ENCODE data around the gene CDT1.

CDT1 gene

GRCh38 chr16:88842308-88842756 is 38.7 kb downstream of the CDT1 start:
- no peak for TF ChIP-seq CTCF (IDR thresholded peaks at IDR 0.05; ENCODE audit: borderline replicate concordance, control extremely low read depth, extremely low read depth, insufficient read depth, missing control alignments)
- in situ Hi-C loops (cut with MboI; ENCODE audit: low sequenced_read_pairs, unreplicated experiment): no loop called here

GRCh38 chr16:88842806-88843205 is 39.2 kb downstream of the CDT1 start:
- in situ Hi-C loops (cut with MboI; ENCODE audit: low sequenced_read_pairs, unreplicated experiment): no loop called here
- DNase-seq (ENCODE audit: low spot score): no peak
- no peak for TF ChIP-seq CTCF (IDR thresholded peaks at IDR 0.05; ENCODE audit: borderline replicate concordance, control extremely low read depth, extremely low read depth, insufficient read depth, missing control alignments)

More at GRCh38 chr16:88842308-88842756, 38.7 kb downstream of the CDT1 start:
- no peak for DNase-seq (ENCODE audit: low spot score)

DNA sequence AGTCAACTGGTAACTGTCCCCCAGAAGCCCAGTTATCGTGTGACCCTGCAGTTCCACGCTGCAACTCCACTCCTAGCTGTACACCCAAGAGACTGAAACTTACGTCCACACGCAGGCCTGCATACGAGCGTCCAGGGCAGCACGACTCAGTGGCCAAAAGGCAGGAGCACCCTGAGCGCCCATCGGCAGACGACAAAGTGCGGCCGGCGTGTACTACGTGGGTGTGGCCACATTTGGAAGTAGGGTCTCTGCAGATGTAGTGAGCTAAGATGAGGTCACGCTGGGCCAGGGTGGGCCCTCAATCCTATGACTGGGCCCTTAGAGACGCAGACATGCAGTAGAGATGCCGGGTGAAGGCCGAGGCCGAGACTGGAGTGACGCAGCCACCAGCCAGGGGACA is 39.7 kb downstream of the CDT1 start:
- no peak for DNase-seq (ENCODE audit: low spot score)
- no peak for TF ChIP-seq CTCF (IDR thresholded peaks at IDR 0.05; ENCODE audit: borderline replicate concordance, control extremely low read depth, extremely low read depth, insufficient read depth, missing control alignments)
- in situ Hi-C loops (cut with MboI; ENCODE audit: low sequenced_read_pairs, unreplicated experiment): no loop called here

- TF ChIP-seq CTCF (IDR thresholded peaks at IDR 0.05; ENCODE audit: borderline replicate concordance, control extremely low read depth, extremely low read depth, insufficient read depth, missing control alignments): no peak
- DNase-seq (ENCODE audit: low spot score): no peak
- in situ Hi-C loops (cut with MboI; ENCODE audit: low sequenced_read_pairs, unreplicated experiment): no loop called here
Measured at GRCh38 chr16:88844419-88845036, 40.9 kb downstream of the CDT1 start.

DNA sequence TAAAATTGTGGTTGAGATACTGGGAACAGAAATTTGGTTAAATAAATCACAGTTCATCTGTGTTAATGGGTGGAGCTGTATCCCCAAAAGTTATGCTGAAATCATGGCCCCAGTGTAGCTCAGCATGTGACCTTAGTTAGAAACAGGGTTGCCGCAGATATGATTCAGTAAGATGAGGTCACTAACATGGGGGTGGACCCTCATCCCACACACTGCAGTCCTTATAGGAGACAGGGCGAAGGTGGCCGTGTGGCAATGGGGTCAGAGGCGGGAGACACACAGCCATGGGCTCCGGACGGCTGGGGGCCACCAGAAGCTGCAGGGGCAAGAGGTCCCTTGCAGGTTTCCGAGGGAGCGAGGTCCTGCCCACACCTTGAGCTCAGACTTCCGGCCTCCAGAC is 42.5 kb downstream of the CDT1 start:
- in situ Hi-C loops (cut with MboI; ENCODE audit: low sequenced_read_pairs, unreplicated experiment): no loop called here
- no peak for TF ChIP-seq CTCF (IDR thresholded peaks at IDR 0.05; ENCODE audit: borderline replicate concordance, control extremely low read depth, extremely low read depth, insufficient read depth, missing control alignments)
- DNase-seq (ENCODE audit: low spot score): no peak

- DNase-seq (ENCODE audit: low spot score): no peak
- in situ Hi-C loops (cut with MboI; ENCODE audit: low sequenced_read_pairs, unreplicated experiment): no loop called here
- no peak for TF ChIP-seq CTCF (IDR thresholded peaks at IDR 0.05; ENCODE audit: borderline replicate concordance, control extremely low read depth, extremely low read depth, insufficient read depth, missing control alignments)
Measured at GRCh38 chr16:88847654-88848053, 44.1 kb downstream of the CDT1 start.

Measured in GM13976 (cell line).